Measurements from ENCODE around the gene KCNJ9.

Gene KCNJ9

DNA sequence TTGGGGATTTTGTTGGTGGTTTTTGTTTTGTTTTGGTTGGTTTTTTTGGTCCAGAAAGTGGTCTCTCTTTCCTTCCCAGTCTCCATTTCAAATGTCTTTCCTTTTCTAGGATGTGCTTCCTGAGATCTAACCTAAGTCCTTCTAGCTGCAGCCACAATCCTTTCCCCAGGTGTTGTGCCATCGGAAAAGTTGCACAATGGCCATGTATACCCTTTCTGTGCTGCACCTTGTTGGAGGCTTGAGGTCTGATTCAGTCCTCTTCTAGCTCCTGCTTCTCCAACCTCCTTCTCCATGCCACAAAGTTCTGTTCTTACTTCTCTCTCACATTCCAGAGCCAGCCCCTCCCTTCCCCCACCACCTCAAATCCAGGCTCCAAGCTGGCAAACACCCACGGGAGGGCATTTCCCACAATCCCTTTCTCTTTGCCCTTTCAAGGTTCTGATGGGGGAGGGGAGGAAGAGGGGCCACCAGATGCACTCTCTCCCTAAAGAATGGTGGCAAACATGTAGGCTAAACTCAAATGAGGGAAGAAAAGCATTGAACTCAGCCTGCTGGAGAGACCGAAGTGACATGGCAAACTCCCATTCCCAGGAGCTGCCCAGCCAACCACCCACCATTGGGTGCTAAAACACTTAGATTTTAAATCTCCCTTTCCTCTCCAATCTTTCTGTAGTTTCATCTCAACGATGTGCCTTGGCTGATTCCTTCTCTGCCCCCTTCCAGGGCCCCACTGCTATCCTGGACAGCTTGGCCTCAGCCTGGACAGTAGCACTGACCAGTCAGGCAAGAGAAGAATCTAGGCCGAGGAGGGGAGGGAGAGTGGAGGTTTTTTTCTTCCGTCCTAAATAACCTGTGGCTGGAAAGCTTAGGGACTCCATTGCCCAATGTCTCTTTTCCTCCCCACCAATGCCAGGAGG is 14.3 kb upstream of the KCNJ9 start:
- H3K27me3 ChIP-seq (replicated peaks; ENCODE audit: insufficient read depth, low read length): 0 out of 2 replicates have a peak, but pooled peaks cover 6% of the 10 kb centered on the region
- peaks cover 16% of the 10 kb centered on the region for H3K4me1 ChIP-seq (ENCODE audit: low read length)
- H3K4me2 ChIP-seq (ENCODE audit: low read depth, low read length): no peak overlapping the region

DNA sequence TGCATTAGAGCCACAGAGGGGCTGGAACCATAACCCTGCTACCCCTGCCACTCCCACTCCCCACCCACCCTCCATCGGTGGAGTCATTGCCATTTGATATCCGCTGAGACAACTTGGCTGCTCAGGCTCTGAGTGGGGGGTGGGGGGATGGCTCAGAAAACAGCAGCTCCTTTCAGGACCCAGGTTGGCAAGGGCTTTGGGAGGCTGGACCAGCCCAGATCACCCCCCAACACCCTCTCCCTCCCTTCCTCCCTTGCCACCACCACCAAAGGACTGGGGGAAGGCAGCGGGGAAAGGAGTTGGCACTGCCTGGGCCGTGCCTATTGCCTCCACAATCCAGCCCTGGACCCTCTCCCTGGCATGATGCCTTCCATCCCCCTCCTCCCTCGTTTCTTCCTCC is 13.1 kb upstream of the KCNJ9 start:
- H2AFZ ChIP-seq (ENCODE audit: low read length): no peak overlapping the region
- no peaks in the 10 kb centered on the region for H4K20me1 ChIP-seq (ENCODE audit: insufficient read depth, low read length)
- H3K27ac ChIP-seq (ENCODE audit: low read length): no peak overlapping the region
- H3K27me3 ChIP-seq (replicated peaks; ENCODE audit: insufficient read depth, low read length): 0 out of 2 replicates have a peak, but pooled peaks cover 6% of the 10 kb centered on the region
- no peaks in the 10 kb centered on the region for H3K9me3 ChIP-seq (replicated peaks; ENCODE audit: insufficient read depth, low read length)
- H3K9ac ChIP-seq (ENCODE audit: low read length): no peak overlapping the region
- no peaks in the 10 kb centered on the region for H3K79me2 ChIP-seq (ENCODE audit: low read length)
- DNase-seq: no peak
- no peaks in the 10 kb centered on the region for H3K36me3 ChIP-seq (replicated peaks; ENCODE audit: insufficient read depth, low read length)
- no peak overlapping the region for H3K4me2 ChIP-seq (ENCODE audit: low read depth, low read length)
- H3F3A ChIP-seq (ENCODE audit: insufficient read depth, low read length): peaks cover 20% of the 10 kb centered on the region
- H3K9me2 ChIP-seq (replicated peaks; ENCODE audit: insufficient read depth, low read length): no peaks in the 10 kb centered on the region
- peaks cover 20% of the 10 kb centered on the region for H3K4me1 ChIP-seq (ENCODE audit: low read length)
- TF ChIP-seq, protein P1, sequence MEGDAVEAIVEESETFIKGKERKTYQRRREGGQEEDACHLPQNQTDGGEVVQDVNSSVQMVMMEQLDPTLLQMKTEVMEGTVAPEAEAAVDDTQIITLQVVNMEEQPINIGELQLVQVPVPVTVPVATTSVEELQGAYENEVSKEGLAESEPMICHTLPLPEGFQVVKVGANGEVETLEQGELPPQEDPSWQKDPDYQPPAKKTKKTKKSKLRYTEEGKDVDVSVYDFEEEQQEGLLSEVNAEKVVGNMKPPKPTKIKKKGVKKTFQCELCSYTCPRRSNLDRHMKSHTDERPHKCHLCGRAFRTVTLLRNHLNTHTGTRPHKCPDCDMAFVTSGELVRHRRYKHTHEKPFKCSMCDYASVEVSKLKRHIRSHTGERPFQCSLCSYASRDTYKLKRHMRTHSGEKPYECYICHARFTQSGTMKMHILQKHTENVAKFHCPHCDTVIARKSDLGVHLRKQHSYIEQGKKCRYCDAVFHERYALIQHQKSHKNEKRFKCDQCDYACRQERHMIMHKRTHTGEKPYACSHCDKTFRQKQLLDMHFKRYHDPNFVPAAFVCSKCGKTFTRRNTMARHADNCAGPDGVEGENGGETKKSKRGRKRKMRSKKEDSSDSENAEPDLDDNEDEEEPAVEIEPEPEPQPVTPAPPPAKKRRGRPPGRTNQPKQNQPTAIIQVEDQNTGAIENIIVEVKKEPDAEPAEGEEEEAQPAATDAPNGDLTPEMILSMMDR (IDR thresholded peaks at IDR 0.05; ENCODE audit: low read length): no peak
- TF ChIP-seq EZH2phosphoT487 (IDR thresholded peaks at IDR 0.05; ENCODE audit: low read length): no peak
- no peak for TF ChIP-seq EZH2 (optimal IDR thresholded peaks at IDR 0.05; ENCODE audit: low read depth, low read length)
- no peak overlapping the region for H3K4me3 ChIP-seq (ENCODE audit: low read length)

More for the DNA sequence above, 14.3 kb upstream of the KCNJ9 start:
- H3K27ac ChIP-seq (ENCODE audit: low read length): no peak overlapping the region
- H2AFZ ChIP-seq (ENCODE audit: low read length): no peak overlapping the region
- H4K20me1 ChIP-seq (ENCODE audit: insufficient read depth, low read length): no peaks in the 10 kb centered on the region
- H3K9me2 ChIP-seq (replicated peaks; ENCODE audit: insufficient read depth, low read length): no peaks in the 10 kb centered on the region
- TF ChIP-seq, protein P1 (IDR thresholded peaks at IDR 0.05; ENCODE audit: low read length): no peak
- TF ChIP-seq EZH2 (optimal IDR thresholded peaks at IDR 0.05; ENCODE audit: low read depth, low read length): no peak
- no peaks in the 10 kb centered on the region for H3K9me3 ChIP-seq (replicated peaks; ENCODE audit: insufficient read depth, low read length)
- H3K4me3 ChIP-seq (ENCODE audit: low read length): no peak overlapping the region
- no peak overlapping the region for H3K9ac ChIP-seq (ENCODE audit: low read length)
- no peaks in the 10 kb centered on the region for H3K36me3 ChIP-seq (replicated peaks; ENCODE audit: insufficient read depth, low read length)
- no peak for DNase-seq
- no peaks in the 10 kb centered on the region for H3K79me2 ChIP-seq (ENCODE audit: low read length)
- H3F3A ChIP-seq (ENCODE audit: insufficient read depth, low read length): peaks cover 18% of the 10 kb centered on the region

GRCh38 chr1:160069460-160070231 is 11.7 kb upstream of the KCNJ9 start, which contains the start of gene KCNJ10:
TSS of gene KCNJ10 (minus strand) at chr1:160070160. CDS start at chr1:160042532, 27,628 bp downstream.
- H3K9ac ChIP-seq (ENCODE audit: low read length): peak within 1 kb of the TSS; percentile 34; the same call in 1 of the 2 replicates
- peak within 1 kb of the TSS; percentile 64 for H3K4me3 ChIP-seq (ENCODE audit: low read length)

More at GRCh38 chr1:160069460-160070231, 11.7 kb upstream of the KCNJ9 start, which contains the start of gene KCNJ10:
- Histone ChIP-seq H4K20me1 (ENCODE audit: insufficient read depth, low read length) (no peaks in the 10 kb centered on the region), H3K27me3 (replicated peaks; ENCODE audit: insufficient read depth, low read length) (0 out of 2 replicates have a peak, but pooled peaks cover 6% of the 10 kb centered on the region), H3K4me2 (ENCODE audit: low read depth, low read length) (peak within 1 kb of the TSS; percentile 89), H3K4me1 (ENCODE audit: low read length) (peaks cover 20% of the 10 kb centered on the region), H3K9me3 (replicated peaks; ENCODE audit: insufficient read depth, low read length) (no peaks in the 10 kb centered on the region), H2AFZ (ENCODE audit: low read length) (peak within 1 kb of the TSS; percentile 85), H3K79me2 (ENCODE audit: low read length) (no peaks in the 10 kb centered on the region), H3K27ac (ENCODE audit: low read length) (no peak within 1 kb of the TSS), H3K9me2 (replicated peaks; ENCODE audit: insufficient read depth, low read length) (no peaks in the 10 kb centered on the region), H3K36me3 (replicated peaks; ENCODE audit: insufficient read depth, low read length) (no peaks in the 10 kb centered on the region), H3F3A (ENCODE audit: insufficient read depth, low read length) (peaks cover 20% of the 10 kb centered on the region)
- TF ChIP-seq, protein P1 (IDR thresholded peaks at IDR 0.05; ENCODE audit: low read length): no peak
- no peak for TF ChIP-seq EZH2 (optimal IDR thresholded peaks at IDR 0.05; ENCODE audit: low read depth, low read length)
- TF ChIP-seq EZH2phosphoT487 (IDR thresholded peaks at IDR 0.05; ENCODE audit: low read length): no peak
- DNase-seq: no peak
